GM19193 (cell line): ENCODE results near the gene UBE2D2.

Source experiments
- POLR2A ChIP-seq: IDR thresholded peaks from 4 replicates; pipeline ENCODE4 v1.6.1; 2011; ENCODE audit not compliant: insufficient read depth, insufficient read length; ENCODE audit errors: extremely low read depth

Gene UBE2D2

DNA sequence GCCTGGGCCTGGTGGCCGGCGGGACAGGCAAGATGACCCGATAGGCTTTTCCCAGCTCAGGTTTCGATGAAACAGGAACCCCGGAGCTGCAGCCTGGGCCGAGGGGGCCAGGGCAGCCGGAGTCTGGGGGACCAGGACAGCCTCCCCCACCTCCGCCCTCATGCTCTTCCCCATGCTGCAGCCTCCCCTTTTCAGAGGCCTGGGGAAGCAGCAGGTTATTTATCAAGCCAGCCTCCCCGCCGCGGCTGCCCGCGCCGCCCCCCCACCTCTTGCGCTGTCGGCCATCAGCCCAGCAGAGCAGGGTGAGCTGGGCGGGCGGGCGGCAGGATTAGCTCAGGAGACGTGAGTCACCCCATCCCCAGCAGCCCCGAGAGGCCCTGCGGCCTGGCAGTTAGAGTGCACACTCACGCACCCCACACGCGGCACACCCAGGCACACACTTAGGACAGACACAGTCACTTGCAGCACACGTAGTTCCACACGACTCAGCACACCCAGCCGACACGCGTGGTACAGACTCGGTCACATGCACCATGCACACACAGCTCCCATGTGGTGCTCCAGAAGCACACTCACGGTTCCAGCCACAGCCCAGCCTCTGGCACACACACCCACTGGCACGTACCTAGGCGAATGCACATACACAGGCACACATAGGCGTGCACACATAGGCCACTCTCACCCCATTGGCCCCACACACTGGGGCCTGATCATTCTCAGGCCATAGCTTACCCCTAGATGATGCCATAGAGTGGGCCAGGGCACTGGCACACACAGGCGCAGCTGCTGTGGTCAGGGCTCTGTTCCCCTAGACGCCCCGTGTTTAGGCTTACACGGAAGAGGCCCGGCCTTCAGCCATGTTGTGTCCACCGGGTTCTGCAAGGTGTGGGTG is 100.0 kb downstream of the UBE2D2 start:
- no peak for TF ChIP-seq POLR2A

DNA sequence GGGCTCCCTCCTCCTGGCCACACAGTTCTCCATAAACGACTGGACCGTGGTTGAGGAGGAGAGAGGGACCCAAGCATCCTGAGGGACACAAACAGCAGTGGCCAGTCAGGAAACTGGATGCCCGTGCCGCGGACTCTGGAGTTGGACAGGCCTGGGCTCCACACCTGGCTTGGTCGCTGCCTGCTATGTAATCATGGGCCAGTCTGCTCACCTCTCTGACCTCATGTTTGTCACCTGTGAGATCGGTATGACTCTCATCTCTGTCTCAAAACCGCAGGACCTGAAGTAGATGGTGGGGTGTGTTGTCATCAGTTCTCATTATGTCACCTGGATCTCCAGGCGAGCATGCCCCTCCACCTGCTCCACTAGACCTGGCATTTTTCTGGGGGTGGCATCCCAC is 101.5 kb downstream of the UBE2D2 start:
- TF ChIP-seq POLR2A: peak; percentile 17

GRCh38 chr5:139663207-139664085 is 102.3 kb downstream of the UBE2D2 start:
- TF ChIP-seq POLR2A: no peak

DNA sequence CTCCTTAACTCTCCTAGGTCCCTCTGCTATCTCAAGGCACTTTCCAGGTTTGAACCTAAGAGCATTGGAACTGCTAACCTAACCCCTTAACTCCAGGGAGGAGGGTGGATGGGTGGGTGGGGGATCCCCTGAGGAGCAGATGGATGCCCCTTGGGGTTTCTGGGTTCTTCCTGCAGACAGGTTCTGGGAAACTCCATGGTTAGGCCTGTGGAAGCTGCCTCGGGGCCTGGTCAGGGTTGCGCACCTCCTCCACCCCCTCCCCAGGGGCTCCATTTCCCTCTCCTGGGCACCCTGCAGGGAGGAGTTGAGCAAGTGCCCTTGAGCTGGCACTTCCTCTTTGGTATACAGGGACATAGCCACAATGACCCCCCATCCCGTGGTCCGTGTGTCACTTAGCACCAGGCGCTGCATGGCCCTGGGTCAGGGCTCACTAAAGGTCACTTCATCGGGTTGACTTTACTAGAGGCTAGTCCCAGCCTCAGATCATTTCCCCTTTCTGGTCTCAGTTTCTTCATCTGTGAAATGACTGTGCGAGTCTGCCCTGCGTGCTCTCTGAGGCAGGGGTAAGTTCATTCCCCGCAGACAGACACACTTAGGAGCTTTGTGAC is 103.1 kb downstream of the UBE2D2 start:
- no peak for TF ChIP-seq POLR2A

- TF ChIP-seq POLR2A: no peak
Measured at GRCh38 chr5:139664727-139665351, 103.7 kb downstream of the UBE2D2 start.

DNA sequence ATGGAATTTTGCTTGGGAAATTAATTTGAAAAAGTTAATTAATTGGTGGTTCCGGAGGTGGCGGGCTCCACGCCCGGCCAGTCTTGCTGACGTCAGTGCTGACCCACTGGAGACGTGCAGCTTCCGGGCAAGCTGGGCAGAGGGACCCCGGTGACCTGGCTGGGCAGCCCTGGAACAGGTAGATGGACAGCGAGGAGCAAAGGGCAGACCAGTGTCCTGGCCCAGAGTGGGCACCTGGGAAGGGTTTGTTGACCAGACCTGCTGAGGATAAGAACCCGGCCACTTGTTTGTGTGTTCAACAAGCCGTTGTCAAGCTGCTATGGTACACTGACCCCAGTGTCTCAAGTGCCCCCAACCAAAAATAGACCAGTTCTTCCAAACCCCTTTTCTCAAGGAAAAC is 104.5 kb downstream of the UBE2D2 start:
- TF ChIP-seq POLR2A: no peak

DNA sequence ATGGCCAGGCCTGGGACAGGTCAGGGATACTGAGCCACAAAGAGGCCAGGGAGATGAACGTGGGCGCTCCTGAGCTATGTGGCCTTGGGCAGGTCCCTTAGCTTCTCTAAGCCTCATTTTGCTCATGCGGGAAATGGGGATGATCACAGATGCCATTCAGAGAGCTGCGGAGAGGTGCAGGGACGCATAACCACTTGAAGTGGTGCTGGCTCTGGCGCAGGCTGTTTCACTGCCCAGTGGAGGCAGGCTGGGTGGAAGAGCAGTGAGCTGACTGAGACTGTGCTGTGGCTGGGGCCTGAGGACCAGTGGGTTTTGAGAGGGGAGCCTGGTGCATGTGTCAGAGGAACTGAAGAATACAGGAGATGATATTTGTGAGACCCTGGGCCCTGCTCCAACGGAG is 105.4 kb downstream of the UBE2D2 start:
- no peak for TF ChIP-seq POLR2A

GRCh38 chr5:139667001-139667729 is 106.0 kb downstream of the UBE2D2 start:
- peak; percentile 24 for TF ChIP-seq POLR2A

DNA sequence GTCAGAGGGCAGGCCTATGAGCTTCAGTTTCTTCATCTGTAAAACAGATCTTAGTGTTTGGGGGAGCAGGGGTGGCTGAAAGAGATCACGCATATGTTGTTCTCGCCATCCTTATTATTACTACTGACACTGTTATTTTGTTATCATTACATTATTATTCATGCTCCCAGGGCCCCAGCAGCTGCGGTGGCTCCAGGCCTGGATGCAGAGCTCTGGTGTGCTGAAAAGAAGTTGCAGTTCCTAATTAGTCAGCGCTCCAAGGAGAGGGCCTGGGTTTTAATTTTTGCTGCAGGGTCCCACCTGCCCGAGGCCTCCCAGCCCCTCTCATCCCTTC is 106.6 kb downstream of the UBE2D2 start:
- no peak for TF ChIP-seq POLR2A

DNA sequence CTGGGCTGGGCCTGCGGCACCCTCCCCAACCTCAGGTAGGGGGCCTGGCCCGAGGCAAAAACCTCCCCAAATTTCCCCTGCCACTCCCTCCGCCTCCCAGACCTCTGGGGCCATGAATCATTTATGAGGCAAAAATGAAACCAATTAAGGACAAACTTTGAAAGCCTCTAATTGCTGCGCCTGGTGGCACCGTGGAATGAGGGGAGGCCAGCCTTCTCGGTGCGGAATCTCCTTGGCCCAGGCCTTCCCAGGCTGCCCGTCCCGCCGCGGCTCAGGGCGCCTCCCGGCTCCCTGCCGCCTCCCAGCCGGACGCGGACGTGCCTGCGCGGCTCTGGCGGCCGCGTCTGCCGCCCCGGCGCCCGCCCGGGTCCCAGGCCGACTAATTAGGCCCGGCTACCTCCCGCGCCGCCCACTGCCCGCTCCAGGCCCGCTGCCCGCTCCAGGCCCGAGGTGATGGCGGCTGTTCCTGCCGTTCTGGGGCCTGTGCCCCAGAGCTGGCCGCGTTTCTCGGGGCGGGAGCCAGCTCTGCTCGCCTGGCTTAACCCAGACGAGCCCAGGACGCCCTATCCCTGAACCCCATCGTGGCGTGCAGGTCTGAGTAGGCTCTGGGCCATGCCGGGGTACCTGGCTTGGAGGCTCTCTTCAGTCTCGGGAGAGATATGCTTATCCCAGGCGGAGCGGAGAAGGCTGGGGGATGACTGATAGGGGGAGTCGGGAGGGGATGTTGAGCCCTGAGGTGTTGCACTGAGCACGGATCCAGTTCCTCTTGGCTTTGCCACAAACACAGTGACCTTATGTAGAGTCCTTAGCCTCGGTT is 107.1 kb downstream of the UBE2D2 start:
- peak; percentile 52 for TF ChIP-seq POLR2A

- TF ChIP-seq POLR2A: peak; percentile 14
Measured at GRCh38 chr5:139668924-139669661, 108.0 kb downstream of the UBE2D2 start.

- TF ChIP-seq POLR2A: peak; percentile 67
Measured at GRCh38 chr5:139669662-139670368, 108.7 kb downstream of the UBE2D2 start.
